Measurements from ENCODE around the gene BRIX1. TPM values are rescaled to one million over a fixed set of nuclear protein-coding genes. Genes with fewer than 3 reads are reported as not detected.
A peak's percentile ranks its signal among the peaks of the same experiment; 100 is the strongest.

BRIX1 gene
- total and polyA plus RNA-seq, 9 of the 15 experiments (the other 6 are each of a cell fraction or from before 2014, with no cell fraction given): 115 to 193 (median 159) TPM

DNA sequence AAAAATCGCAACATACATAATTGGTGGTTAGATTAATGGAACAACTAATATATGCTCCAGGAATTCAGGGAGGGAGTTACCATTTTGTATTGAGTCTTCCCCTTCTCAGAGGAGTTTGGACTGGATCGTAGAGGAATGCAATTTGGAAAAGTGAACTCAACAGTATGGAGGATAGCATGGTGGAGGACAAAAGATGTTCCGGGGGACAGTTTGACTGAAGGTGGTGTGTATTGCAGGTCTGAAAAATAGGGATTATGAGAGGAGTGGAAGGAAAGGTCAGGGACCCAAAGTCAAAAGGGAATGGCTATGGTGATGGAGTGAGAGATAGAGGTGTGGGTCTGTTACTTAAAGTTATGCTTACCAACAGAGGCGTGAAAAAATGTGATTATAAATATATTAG, 15.4 kb downstream of the BRIX1 start:
- ChIA-PET CTCF (ENCODE audit: low intra/inter-chr PET ratio) (no interaction called here), POLR2A (interaction anchor here (1.2 to 3.7 kb wide), 2 partner anchors 13 to 14 kb away, joined by 4 to 67 read pairs; partner anchors contain the start of genes BRIX1 and RAD1)
- Histone ChIP-seq H3K9me1 (ENCODE audit: control insufficient read depth, insufficient read depth, low read length) (no peaks in the 10 kb centered on the region), H3K9ac (ENCODE audit: insufficient read depth in 1 of 2, low read depth in 2 of 2, low read length in 2 of 2) (peak overlapping the region; percentile 66 to 76), H3K36me3 (ENCODE audit: control insufficient read depth, insufficient read depth, low read length) (peaks cover 62% of the 10 kb centered on the region), H3K4me1 (replicated peaks in 1 of 2; ENCODE audit: control insufficient read depth in 2 of 2, insufficient read depth in 2 of 2, low read length in 2 of 2) (peaks cover 9 to 18% of the 10 kb centered on the region in 2 experiments; a peak in 4 of 5 replicates), H3K27ac (ENCODE audit: extremely low read depth, low read depth, low read length) (peak overlapping the region; percentile 85), H4K20me1 (replicated peaks; ENCODE audit: control insufficient read depth, insufficient read depth, low read length) (no peaks in the 10 kb centered on the region), H3K4me3 (peak overlapping the region; percentile 84), H3K9me3 (replicated peaks; ENCODE audit: control insufficient read depth, insufficient read depth, low read depth, low read length) (no peaks in the 10 kb centered on the region), H2AFZ (ENCODE audit: low read depth, low read length) (no peak overlapping the region), H3K79me2 (ENCODE audit: control insufficient read depth, insufficient read depth, low read length) (peaks cover 72% of the 10 kb centered on the region), H3K27me3 (ENCODE audit: control insufficient read depth in 2 of 2, insufficient read depth in 2 of 2, low read length in 2 of 2) (no peaks in the 10 kb centered on the region), H3K4me2 (ENCODE audit: insufficient read depth, low read length) (peak overlapping the region; percentile 94)
- FAIRE-seq: no peak
- ATAC-seq: no peak
- in situ Hi-C loops (cut with MboI): no loop called here
- intact Hi-C loops (cut with micrococcal nuclease): no loop called here
- BruUV-seq (replicated peaks): TSS peak; percentile 52
- no peak for DNase-seq (ENCODE audit: extremely low read depth in 1 of 4, low spot score in 3 of 4)
- WGBS (ENCODE audit: insufficient coverage, low coverage, missing lambda C conversion rate): 5% methylated on average over 4 of the region's 4 CpGs
- TF ChIP-seq, protein P1, sequence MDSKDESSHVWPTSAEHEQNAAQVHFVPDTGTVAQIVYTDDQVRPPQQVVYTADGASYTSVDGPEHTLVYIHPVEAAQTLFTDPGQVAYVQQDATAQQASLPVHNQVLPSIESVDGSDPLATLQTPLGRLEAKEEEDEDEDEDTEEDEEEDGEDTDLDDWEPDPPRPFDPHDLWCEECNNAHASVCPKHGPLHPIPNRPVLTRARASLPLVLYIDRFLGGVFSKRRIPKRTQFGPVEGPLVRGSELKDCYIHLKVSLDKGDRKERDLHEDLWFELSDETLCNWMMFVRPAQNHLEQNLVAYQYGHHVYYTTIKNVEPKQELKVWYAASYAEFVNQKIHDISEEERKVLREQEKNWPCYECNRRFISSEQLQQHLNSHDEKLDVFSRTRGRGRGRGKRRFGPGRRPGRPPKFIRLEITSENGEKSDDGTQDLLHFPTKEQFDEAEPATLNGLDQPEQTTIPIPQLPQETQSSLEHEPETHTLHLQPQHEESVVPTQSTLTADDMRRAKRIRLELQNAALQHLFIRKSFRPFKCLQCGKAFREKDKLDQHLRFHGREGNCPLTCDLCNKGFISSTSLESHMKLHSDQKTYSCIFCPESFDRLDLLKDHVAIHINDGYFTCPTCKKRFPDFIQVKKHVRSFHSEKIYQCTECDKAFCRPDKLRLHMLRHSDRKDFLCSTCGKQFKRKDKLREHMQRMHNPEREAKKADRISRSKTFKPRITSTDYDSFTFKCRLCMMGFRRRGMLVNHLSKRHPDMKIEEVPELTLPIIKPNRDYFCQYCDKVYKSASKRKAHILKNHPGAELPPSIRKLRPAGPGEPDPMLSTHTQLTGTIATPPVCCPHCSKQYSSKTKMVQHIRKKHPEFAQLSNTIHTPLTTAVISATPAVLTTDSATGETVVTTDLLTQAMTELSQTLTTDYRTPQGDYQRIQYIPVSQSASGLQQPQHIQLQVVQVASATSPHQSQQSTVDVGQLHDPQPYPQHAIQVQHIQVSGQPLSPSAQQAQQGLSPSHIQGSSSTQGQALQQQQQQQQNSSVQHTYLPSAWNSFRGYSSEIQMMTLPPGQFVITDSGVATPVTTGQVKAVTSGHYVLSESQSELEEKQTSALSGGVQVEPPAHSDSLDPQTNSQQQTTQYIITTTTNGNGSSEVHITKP (IDR thresholded peaks at IDR 0.05; ENCODE audit: partially characterized antibody): peak; percentile 41
- 0 out of 2 replicates have a peak, but pooled peaks have one; percentile 41 for TF ChIP-seq SMARCA5 (IDR thresholded peaks at IDR 0.05)
- peak; percentile 57; the same call in 1 of the 2 replicates for TF ChIP-seq ARID2 (IDR thresholded peaks at IDR 0.05)
- TF ChIP-seq EP400 (IDR thresholded peaks at IDR 0.05): 0 out of 2 replicates have a peak, but pooled peaks have one; percentile 5
- TF ChIP-seq NFIX (CRISPR knock-in tag; IDR thresholded peaks at IDR 0.05; ENCODE audit: low read depth): no peak
- peak; percentile 84; the same call in 1 of the 2 replicates for TF ChIP-seq EHMT2 (IDR thresholded peaks at IDR 0.05)
- no peak for TF ChIP-seq ZNF57 (CRISPR knock-in tag; IDR thresholded peaks at IDR 0.05)
- TF ChIP-seq FOXK2 (conservative IDR thresholded peaks at IDR 0.05 in 1 of 2, IDR thresholded peaks at IDR 0.05 in 1 of 2; ENCODE audit: low read depth in 2 of 2): peak in 1 of 2 experiments; percentile 3; a peak in 1 of 4 replicates
- TF ChIP-seq HDAC1 (IDR thresholded peaks at IDR 0.05): peak in 1 of 2 experiments; percentile 50; a peak in 1 of 4 replicates
- TF ChIP-seq TEAD2 (tag; IDR thresholded peaks at IDR 0.05): no peak
- no peak for TF ChIP-seq ZNF124 (CRISPR knock-in tag; IDR thresholded peaks at IDR 0.05)
- TF ChIP-seq ZBTB17 (CRISPR knock-in tag; IDR thresholded peaks at IDR 0.05): no peak
- TF ChIP-seq SNIP1 (IDR thresholded peaks at IDR 0.05; ENCODE audit: low read depth): no peak
- no peak for TF ChIP-seq ZNF436 (CRISPR knock-in tag; IDR thresholded peaks at IDR 0.05)
- TF ChIP-seq MCM2 (IDR thresholded peaks at IDR 0.05; ENCODE audit: low read depth): no peak
- no peak for TF ChIP-seq ZSCAN29 (IDR thresholded peaks at IDR 0.05)
- TF ChIP-seq, protein P2, sequence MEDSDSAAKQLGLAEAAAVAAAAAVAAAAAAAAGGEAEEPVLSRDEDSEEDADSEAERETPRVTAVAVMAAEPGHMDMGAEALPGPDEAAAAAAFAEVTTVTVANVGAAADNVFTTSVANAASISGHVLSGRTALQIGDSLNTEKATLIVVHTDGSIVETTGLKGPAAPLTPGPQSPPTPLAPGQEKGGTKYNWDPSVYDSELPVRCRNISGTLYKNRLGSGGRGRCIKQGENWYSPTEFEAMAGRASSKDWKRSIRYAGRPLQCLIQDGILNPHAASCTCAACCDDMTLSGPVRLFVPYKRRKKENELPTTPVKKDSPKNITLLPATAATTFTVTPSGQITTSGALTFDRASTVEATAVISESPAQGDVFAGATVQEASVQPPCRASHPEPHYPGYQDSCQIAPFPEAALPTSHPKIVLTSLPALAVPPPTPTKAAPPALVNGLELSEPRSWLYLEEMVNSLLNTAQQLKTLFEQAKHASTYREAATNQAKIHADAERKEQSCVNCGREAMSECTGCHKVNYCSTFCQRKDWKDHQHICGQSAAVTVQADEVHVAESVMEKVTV (CRISPR knock-in tag; IDR thresholded peaks at IDR 0.05): no peak
- no peak for TF ChIP-seq RFX1 (IDR thresholded peaks at IDR 0.05)
- TF ChIP-seq U2AF1 (optimal IDR thresholded peaks at IDR 0.05; ENCODE audit: low read depth, low read length): no peak

All from K562 (cell line).